Raji (cell line): ENCODE results near the gene BMP7.

Experiments used
- POLR2A ChIP-seq: IDR thresholded peaks from 2 replicates; pipeline ENCODE4 v1.6.1; 2011; ENCODE audit warnings: low read depth, low read length, control low read depth; ENCODE audit not compliant: insufficient read depth

Gene BMP7

GRCh38 chr20:57292611-57293010, 26.2 kb upstream of the BMP7 start:
- no peak for TF ChIP-seq POLR2A

- no peak for TF ChIP-seq POLR2A
Observed at GRCh38 chr20:57291694-57292093, 25.3 kb upstream of the BMP7 start.

GRCh38 chr20:57291003-57291402, 24.6 kb upstream of the BMP7 start:
- no peak for TF ChIP-seq POLR2A

GRCh38 chr20:57290178-57290484, 23.7 kb upstream of the BMP7 start:
- no peak for TF ChIP-seq POLR2A

GRCh38 chr20:57289391-57290177, 23.1 kb upstream of the BMP7 start:
- no peak for TF ChIP-seq POLR2A

- no peak for TF ChIP-seq POLR2A
Observed at GRCh38 chr20:57288651-57289277, 22.3 kb upstream of the BMP7 start.

DNA sequence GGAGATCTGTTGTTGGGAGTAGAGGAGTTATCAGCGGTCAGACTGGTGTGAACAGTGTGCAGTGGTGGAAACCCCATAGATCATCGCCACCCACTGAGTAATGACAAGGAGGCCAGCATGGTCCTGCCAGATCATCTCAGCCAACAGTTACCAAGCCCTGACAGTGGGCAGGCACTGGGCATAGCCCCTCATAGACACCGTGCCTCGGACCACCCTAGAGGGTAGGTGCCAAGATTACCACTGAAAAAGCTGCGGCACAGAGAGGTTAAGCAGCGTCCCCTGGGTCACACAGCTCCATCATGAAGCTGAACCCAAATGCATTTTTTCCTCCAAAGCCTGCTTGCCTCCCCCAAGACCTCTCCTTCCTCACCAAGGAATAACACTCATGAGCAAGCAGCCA, 21.5 kb upstream of the BMP7 start:
- no peak for TF ChIP-seq POLR2A

DNA sequence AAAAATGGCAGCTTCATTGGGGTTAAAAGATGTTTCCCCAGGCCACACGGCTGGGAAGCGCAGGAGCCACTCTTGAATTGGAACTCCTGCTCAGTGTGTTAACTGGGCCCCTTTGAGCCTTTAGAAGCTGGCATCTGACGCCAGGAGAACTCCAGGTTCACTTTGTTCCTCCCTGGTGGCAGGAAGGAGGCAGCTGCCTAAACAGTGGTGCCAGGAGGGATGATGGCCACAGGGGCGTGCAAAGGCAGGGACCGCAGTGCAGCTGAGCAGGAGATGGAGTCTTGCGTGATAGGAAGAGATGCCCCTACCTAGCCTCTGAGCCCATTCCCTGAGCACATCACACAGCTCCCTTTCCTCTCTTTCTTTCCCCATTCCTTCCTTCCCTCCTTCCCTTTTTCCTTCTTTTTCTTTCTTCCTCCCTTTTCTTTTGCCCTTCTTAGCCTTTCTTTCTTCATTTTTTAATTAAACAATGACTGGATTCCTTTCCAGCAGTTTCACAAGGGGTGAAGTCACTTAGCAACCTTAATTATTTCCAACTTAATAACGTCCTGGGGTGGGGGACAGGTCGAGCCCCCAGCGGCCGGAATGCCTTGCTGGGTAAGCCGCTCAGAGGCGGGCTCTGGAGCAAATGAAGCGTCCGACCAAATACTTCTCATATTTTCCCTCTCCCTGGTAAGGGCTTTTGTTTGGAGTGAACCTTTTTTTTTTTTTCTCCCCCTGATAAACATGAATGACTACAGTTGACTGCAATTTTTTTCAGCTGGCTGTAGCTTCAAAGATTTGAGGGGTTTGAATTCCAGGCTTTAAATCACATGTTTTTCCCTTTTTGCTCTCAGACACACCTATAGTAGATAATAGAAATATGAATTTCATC, 20.8 kb upstream of the BMP7 start:
- no peak for TF ChIP-seq POLR2A

- TF ChIP-seq POLR2A: no peak
Observed at GRCh38 chr20:57283860-57284259, 17.4 kb upstream of the BMP7 start.

DNA sequence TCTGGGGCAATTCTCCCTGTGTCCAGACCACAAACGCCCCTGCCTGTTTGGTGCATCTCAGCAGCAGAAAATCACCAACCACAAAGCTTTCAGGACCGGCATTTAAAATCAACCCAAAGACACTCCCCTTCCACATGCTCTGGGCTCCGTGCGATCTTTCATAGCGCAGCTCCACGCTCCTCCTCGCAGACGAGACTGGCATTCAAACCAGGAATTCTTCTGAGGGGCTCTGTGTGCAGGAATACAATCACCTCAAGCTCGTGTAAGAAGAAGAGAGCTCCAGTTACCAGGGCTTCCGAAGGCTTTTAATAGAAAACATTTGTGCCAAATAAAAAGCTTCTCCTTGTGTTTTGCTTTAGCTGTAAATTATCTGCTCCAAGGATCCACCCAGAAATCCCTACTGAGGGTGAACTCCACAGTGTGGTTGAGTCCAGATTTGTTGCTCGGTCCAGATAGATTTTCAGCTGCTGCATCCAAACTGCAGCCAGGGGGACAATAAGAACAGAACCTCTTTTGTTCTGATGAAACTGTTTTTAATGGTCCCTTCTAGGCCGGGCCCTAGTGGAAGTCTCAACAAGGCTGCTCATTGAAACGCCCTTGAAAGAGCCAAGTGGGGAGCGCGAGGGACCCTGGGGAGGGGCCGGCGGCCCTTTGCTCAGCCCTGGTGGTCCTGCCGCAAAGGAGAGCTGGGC, 16.4 kb upstream of the BMP7 start:
- no peak for TF ChIP-seq POLR2A

DNA sequence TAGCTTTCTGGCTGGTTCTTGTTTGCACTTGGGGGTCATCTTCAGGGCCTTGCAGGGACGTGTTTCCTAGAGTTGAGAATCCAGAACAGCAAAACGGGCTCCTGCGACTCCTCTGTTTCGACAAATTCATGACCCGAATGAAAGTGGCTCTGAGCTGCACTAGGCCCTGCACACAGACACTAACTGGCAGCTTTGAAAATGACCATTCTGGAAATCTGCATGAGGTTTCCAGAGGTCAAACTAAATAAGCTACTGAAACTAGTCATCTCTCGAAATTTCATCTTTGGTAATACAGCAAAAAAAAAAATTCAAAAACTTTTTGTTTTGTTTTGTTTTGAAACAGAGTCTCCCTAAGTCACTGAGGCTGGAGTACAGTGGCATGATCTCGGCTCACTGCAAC, 15.5 kb upstream of the BMP7 start:
- TF ChIP-seq POLR2A: no peak

GRCh38 chr20:57280221-57280620, 13.8 kb upstream of the BMP7 start:
- TF ChIP-seq POLR2A: no peak

- no peak for TF ChIP-seq POLR2A
Observed at GRCh38 chr20:57278457-57278856, 12.0 kb upstream of the BMP7 start.

- TF ChIP-seq POLR2A: no peak
Observed at GRCh38 chr20:57277398-57278105, 11.1 kb upstream of the BMP7 start.

- no peak for TF ChIP-seq POLR2A
Observed at GRCh38 chr20:57276221-57276620, 9.8 kb upstream of the BMP7 start.

- TF ChIP-seq POLR2A: no peak
Observed at GRCh38 chr20:57275813-57276212, 9.4 kb upstream of the BMP7 start.
